ENCODE data around the gene ATP4B. TPM values are rescaled to one million over a fixed set of nuclear protein-coding genes. Genes with fewer than 3 reads are reported as not detected.
"Not testable (repeated sequence)": the region's sequence is repeated elsewhere in the genome, so short reads cannot be mapped to it uniquely, and the experiment has no call there.

ATP4B gene
- total and polyA plus RNA-seq, 7 donors: 0.04 TPM; not detected in 6

- ATAC-seq: no peak
- Histone ChIP-seq H3K4me3 (no peak overlapping the region), H3K27me3 (ENCODE audit: insufficient read depth in 3 of 3, low read length in 2 of 3) (no peaks in the 10 kb centered on the region), H3K27ac (no peak overlapping the region), H3K36me3 (ENCODE audit: insufficient read depth in 1 of 2, low read depth in 1 of 2) (peaks cover 0 to 9% of the 10 kb centered on the region in 2 donors), H3K9me3 (no peaks in the 10 kb centered on the region), H3K4me1 (no peaks in the 10 kb centered on the region)
- WGBS, 3 donors: 68 to 78% (median 70%) methylated on average over 24 of the region's 24 CpGs
- DNase-seq: peak in 1 of 2 donors; percentile 36
- intact Hi-C loops (cut with DNase I): no loop called here
- TF ChIP-seq CTCF (IDR thresholded peaks at IDR 0.05): no peak
These were observed 31.9 kb downstream of the ATP4B start for GRCh38 chr13:113625965-113626721.

GRCh38 chr13:113624640-113625304 lies 33.2 kb downstream of the ATP4B start:
- WGBS, 3 donors: 87 to 91% (median 88%) methylated on average over 14 of the region's 14 CpGs
- H3K27ac ChIP-seq; H3K27me3 ChIP-seq (ENCODE audit: insufficient read depth in 3 of 3, low read length in 2 of 3); H3K36me3 ChIP-seq (ENCODE audit: insufficient read depth in 1 of 2, low read depth in 1 of 2); intact Hi-C loops (cut with DNase I); H3K9me3 ChIP-seq; H3K4me1 ChIP-seq; DNase-seq; ATAC-seq; H3K4me3 ChIP-seq: not testable (repeated sequence)

- no peak overlapping the region for H3K27ac ChIP-seq
- H3K4me1 ChIP-seq: no peaks in the 10 kb centered on the region
- no peak for ATAC-seq
- 88 to 98% (median 96%) methylated on average over 9 of the region's 9 CpGs for WGBS, 3 donors
- TF ChIP-seq CTCF (IDR thresholded peaks at IDR 0.05): no peak
- H3K4me3 ChIP-seq: no peak overlapping the region
- no peak for DNase-seq
- intact Hi-C loops (cut with DNase I): no loop called here
- no peaks in the 10 kb centered on the region for H3K27me3 ChIP-seq (ENCODE audit: insufficient read depth in 3 of 3, low read length in 2 of 3)
- H3K9me3 ChIP-seq: no peaks in the 10 kb centered on the region
- H3K36me3 ChIP-seq (ENCODE audit: insufficient read depth in 1 of 2, low read depth in 1 of 2): peaks cover 0 to 9% of the 10 kb centered on the region in 2 donors
These were observed 33.8 kb downstream of the ATP4B start for GRCh38 chr13:113624235-113624587.

GRCh38 chr13:113623491-113624234 lies 34.3 kb downstream of the ATP4B start:
- Histone ChIP-seq H3K4me1 (no peaks in the 10 kb centered on the region), H3K36me3 (ENCODE audit: insufficient read depth in 1 of 2, low read depth in 1 of 2) (peaks cover 0 to 9% of the 10 kb centered on the region in 2 donors), H3K4me3 (no peak overlapping the region), H3K9me3 (no peaks in the 10 kb centered on the region), H3K27ac (no peak overlapping the region), H3K27me3 (ENCODE audit: insufficient read depth in 3 of 3, low read length in 2 of 3) (no peaks in the 10 kb centered on the region)
- TF ChIP-seq CTCF (IDR thresholded peaks at IDR 0.05): no peak
- ATAC-seq (peak in 1 of 4 donors; percentile 19), DNase-seq (peak in 1 of 2 donors; percentile 48)
- 90 to 93% (median 92%) methylated on average over 19 to 20 of the region's 20 CpGs for WGBS, 3 donors
- intact Hi-C loops (cut with DNase I): no loop called here
